Ovary (tissue), 10 donors: Measurements from ENCODE around the gene RIPOR1. TPM values are rescaled to one million over a fixed set of nuclear protein-coding genes. Genes with fewer than 3 reads are reported as not detected.

Source experiments
- DNase-seq, 5 donors: peaks; one replicate each; pipeline ENCODE4 v3.0.0-alpha.2; 2019 to 2020
- H3K27ac ChIP-seq, 2 donors: fragments of 200-600 bp; one replicate each; pipeline versions ENCODE4 v1.5.1 to v1.8.0; 2019 to 2022
- H3K27me3 ChIP-seq: fragments of 200-600 bp; one replicate; pipeline ENCODE4 v1.8.0; 2022
- H3K36me3 ChIP-seq: fragments of 200-600 bp; sonication (generic); one replicate; pipeline ENCODE4 v1.5.1; 2019
- H3K4me1 ChIP-seq: one replicate; pipeline ENCODE4 v1.8.1; 2013; ENCODE audit warnings: mild to moderate bottlenecking, moderate library complexity; ENCODE audit not compliant: insufficient read depth
- H3K4me3 ChIP-seq: fragments of 200-600 bp; sonication (generic); one replicate; pipeline ENCODE4 v1.5.1; 2017
- H3K9me3 ChIP-seq, 2 donors: fragments of 200-600 bp in 1 of 2; sonication (generic) in 1 of 2; one replicate each; pipeline versions ENCODE4 v1.5.1 to v1.8.1; 2013 to 2019; ENCODE audit warnings: mild to moderate bottlenecking in 1 of 2, moderate library complexity in 1 of 2
- CTCF ChIP-seq, 3 donors: fragments of 450-650 bp in 2 of 3; fragments of 200-600 bp in 1 of 3; IDR thresholded peaks; one replicate each; pipeline versions ENCODE4 v1.5.1 to v1.8.0; 2016 to 2022; ENCODE audit warnings: antibody characterized with exemption in 3 of 3, mild to moderate bottlenecking in 1 of 3
- EP300 ChIP-seq: sonication (generic); formaldehyde crosslinking; IDR thresholded peaks from one replicate; pipeline ENCODE4 v1.6.1; 2017; ENCODE audit warnings: antibody characterized with exemption
- POLR2A ChIP-seq: fragments of 450-650 bp; IDR thresholded peaks from one replicate; pipeline ENCODE4 v1.6.1; 2017; ENCODE audit warnings: antibody characterized with exemption, mild to moderate bottlenecking, moderate library complexity
- WGBS, 3 donors: extraction: QIAGEN DNeasy Blood & Tissue Kit in 1 of 3; methylation state at CpG; one replicate each; pipeline versions ENCODE4 v1.1.5 to v1.1.7; 2013 to 2017; 5-methylcytosine and 5-hydroxymethylcytosine counted together
- intact Hi-C, 4 donors: fragments of 100-400 bp; cut with DNase I; formaldehyde crosslinking; loops; one replicate each; pipeline versions ENCODE4 v1.11.0 to v1.15.1; 2022 to 2023
- long read RNA-seq, 3 donors: library from polyadenylated mRNA in 2 of 3; unstranded in 2 of 3; transcript quantifications; one replicate each; pipeline ENCODE4 v2.0.0 and lab custom pipeline, GENCODE V29; 2021 to 2026
- polyA plus RNA-seq, 2 donors: library from polyadenylated mRNA; stranded (reverse); fragments of 200-250 nt in 1 of 2; fragments of 350-450 nt in 1 of 2; fragmentation: Illumina TruSeq in 1 of 2; extraction: RNeasy Lipid Tissue Mini Kit (QIAGEN cat#74804) in 1 of 2; gene quantifications; one replicate each; pipeline ENCODE4 v1.2.3, GENCODE V29; 2013 to 2014
- total RNA-seq, 7 donors: library from RNA; depleted of rRNA in 2 of 7; stranded (reverse); fragments of >200 nt in 2 of 7; fragmentation: NEBNext Ultra II Directional in 3 of 7; extraction: Animal tissue kit (Norgen Biotek cat#: 25700) in 3 of 7; gene quantifications; one replicate each; pipeline versions ENCODE4 v1.1.0 to v1.2.4, GENCODE V29; 2016 to 2023
- donor health status: DM: no; HTN: no; CAD: no; lungs with moderate emphysema.
- donor health status: DM: no; HTN: no; CAD: no.
- donor health status: Bipolar disorder and iron deficiency.
- donor health status: DM: yes; HTN: yes; CAD: no.
- donor health status: DM: no; HTN: no; CAD: no.
- donor health status: DM: yes; HTN: yes; CAD: no.

RIPOR1 gene
- total RNA-seq, result 10 to 100 TPM; 22.3 to 96.3 (median 85.6) TPM
- polyA plus RNA-seq, result 10 to 100 TPM; 31.9 to 38.7 TPM
- long read RNA-seq, donor 1, partial matches to known transcripts, result 111 of 132 reads
- long read RNA-seq, donor 1, other reads (novel, unspliced or antisense), result 21 of 132 reads
- long read RNA-seq, donor 2, partial matches to known transcripts, result 10 of 10 reads
- long read RNA-seq, donor 2, other reads (novel, unspliced or antisense), result 0 of 10 reads
- long read RNA-seq, donor 3, full-length matches to known transcripts, result 8 of 55 reads
- long read RNA-seq, donor 3, partial matches to known transcripts, result 32 of 55 reads
- long read RNA-seq, donor 3, other reads (novel, unspliced or antisense), result 15 of 55 reads

GRCh38 chr16:67528222-67528869 lies at the start of gene RIPOR1:
Gene RIPOR1, plus strand, starts transcription at chr16:67528829. Its CDS starts 9,618 bp downstream, at chr16:67538447.
- peak within 1 kb of the TSS; percentile 56 to 85 for H3K27ac ChIP-seq
- 13 to 26% (median 16%) methylated on average over 17 to 43 of the region's 45 CpGs for WGBS, 3 donors
- TF ChIP-seq POLR2A (no peak), CTCF (IDR thresholded peaks at IDR 0.05) (no peak), EP300 (no peak)
- H3K9me3 ChIP-seq, result no peaks in the 10 kb centered on the region
- DNase-seq, result peak; percentile 58 to 75 (median 68)
- H3K27me3 ChIP-seq, result no peaks in the 10 kb centered on the region
- intact Hi-C loops, result loop anchor here in 2 of 4 donors (2.0 to 10.0 kb wide), 3 partner anchors 34 to 139 kb away; partner anchors contain the start of genes C16orf86 (in 2 of the 2), ENKD1 (in 2 of the 2), ACD (in 1 of the 2) and CTCF (in 1 of the 2)
- no peaks in the 10 kb centered on the region for H3K36me3 ChIP-seq
- peaks cover 12% of the 10 kb centered on the region for H3K4me1 ChIP-seq
- peak within 1 kb of the TSS; percentile 88 for H3K4me3 ChIP-seq

GRCh38 chr16:67480833-67481560 lies 47.6 kb upstream of the RIPOR1 start, which contains the start of gene ATP6V0D1:
Gene ATP6V0D1, minus strand, starts transcription at chr16:67481157. Its CDS starts 71 bp downstream, at chr16:67481086.
- Histone ChIP-seq H3K27me3 (no peaks in the 10 kb centered on the region), H3K9me3 (no peaks in the 10 kb centered on the region), H3K36me3 (no peaks in the 10 kb centered on the region), H3K4me1 (peaks cover 15% of the 10 kb centered on the region), H3K4me3 (peak within 1 kb of the TSS; percentile 93), H3K27ac (peak within 1 kb of the TSS; percentile 68 to 69)
- 0 to 1% (median 0%) methylated on average over 37 to 57 of the region's 57 CpGs for WGBS, 3 donors
- peak; percentile 98 to 100 (median 99) for DNase-seq
- TF ChIP-seq EP300 (no peak), POLR2A (peak; percentile 64), CTCF (IDR thresholded peaks at IDR 0.05) (peak; percentile 90 to 99 (median 96))
- intact Hi-C loops, result loop anchor here in 2 of 4 donors (5.0 kb wide), 2 partner anchors 36 to 81 kb away; partner anchors contain the start of gene CTCF (in 1 of the 2)

DNA sequence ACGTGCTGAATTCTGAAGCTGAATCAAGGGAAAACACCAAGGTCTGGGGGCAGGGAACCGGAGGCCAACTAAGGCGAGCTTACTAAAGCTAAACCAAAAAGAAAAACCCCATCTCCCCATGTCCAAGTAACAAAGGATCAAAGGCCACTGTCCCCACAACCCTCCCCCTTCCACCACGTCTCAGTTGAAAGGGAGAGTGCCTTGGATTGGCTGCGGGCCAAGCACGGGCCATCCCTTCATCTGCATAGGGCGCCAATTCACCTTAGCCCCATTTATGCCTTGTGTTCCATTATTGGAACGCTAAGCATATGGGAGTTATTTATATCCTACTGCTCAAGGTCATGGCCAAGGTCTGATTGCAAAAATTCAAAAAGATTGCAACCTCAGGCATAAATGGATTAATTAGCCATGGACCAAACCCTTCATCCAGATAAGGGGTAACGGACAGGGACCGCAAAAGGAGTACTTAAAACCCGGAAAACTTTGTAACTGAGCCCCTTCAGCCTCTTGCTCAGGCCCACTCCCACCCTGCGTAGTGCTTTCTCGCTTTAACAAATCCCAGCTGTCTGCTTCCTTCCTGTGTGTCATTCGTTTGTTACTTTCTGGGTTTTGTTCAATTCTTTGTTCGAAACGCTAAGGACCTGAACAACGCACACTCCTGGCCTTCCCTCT lies 46.9 kb upstream of the RIPOR1 start:
- Histone ChIP-seq H3K27ac (peak overlapping the region; percentile 60 to 68), H3K4me1 (peaks cover 15% of the 10 kb centered on the region), H3K9me3 (no peaks in the 10 kb centered on the region), H3K27me3 (no peaks in the 10 kb centered on the region), H3K4me3 (peak overlapping the region; percentile 46), H3K36me3 (no peaks in the 10 kb centered on the region)
- 4 to 6% (median 6%) methylated on average over 17 of the region's 17 CpGs for WGBS, 3 donors
- intact Hi-C loops, result loop anchor here in 2 of 4 donors (5.0 kb wide), 2 partner anchors 36 to 81 kb away; partner anchors contain the start of gene CTCF (in 1 of the 2)
- TF ChIP-seq POLR2A, result no peak
- no peak for TF ChIP-seq EP300
- TF ChIP-seq CTCF (IDR thresholded peaks at IDR 0.05), result no peak
- DNase-seq, result peak; percentile 67 to 78 (median 71)
